ENCODE data around the gene TCEAL1.

DNA sequence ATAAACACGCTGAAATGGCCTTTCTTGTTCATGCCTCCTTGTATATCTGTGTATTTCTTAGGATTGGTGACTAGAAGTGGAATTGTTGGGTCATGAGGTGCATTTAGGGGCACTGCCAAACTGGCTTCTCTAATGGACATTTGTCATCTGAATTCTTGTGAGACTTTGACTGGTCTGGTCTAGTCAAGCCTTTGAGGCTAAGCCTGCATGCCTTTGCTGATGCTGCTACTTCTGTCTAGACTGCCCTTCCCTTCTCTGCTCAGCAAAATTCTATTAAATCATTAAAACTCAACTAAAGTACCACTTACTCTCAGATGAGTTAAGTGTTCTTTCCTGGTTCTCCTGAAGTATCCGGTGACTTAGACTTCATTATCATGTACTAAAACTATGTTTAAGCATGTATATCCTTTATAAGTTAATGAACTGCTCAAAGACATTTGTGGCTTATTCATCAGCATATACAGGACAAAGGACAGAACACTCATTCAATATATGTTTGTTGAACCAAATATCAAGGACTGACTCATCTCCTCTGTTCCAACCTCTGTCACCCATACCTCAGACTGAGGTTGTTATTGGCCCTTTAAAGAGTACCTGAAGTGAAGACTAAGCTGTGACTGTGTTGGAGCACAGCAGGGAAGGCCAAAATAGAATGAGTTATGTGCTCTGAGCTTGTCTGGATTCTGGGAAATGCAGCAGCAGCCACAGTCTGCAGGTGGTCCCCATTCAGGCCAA is 9.0 kb downstream of the TCEAL1 start:
- TF ChIP-seq, protein P1, sequence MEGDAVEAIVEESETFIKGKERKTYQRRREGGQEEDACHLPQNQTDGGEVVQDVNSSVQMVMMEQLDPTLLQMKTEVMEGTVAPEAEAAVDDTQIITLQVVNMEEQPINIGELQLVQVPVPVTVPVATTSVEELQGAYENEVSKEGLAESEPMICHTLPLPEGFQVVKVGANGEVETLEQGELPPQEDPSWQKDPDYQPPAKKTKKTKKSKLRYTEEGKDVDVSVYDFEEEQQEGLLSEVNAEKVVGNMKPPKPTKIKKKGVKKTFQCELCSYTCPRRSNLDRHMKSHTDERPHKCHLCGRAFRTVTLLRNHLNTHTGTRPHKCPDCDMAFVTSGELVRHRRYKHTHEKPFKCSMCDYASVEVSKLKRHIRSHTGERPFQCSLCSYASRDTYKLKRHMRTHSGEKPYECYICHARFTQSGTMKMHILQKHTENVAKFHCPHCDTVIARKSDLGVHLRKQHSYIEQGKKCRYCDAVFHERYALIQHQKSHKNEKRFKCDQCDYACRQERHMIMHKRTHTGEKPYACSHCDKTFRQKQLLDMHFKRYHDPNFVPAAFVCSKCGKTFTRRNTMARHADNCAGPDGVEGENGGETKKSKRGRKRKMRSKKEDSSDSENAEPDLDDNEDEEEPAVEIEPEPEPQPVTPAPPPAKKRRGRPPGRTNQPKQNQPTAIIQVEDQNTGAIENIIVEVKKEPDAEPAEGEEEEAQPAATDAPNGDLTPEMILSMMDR (IDR thresholded peaks at IDR 0.05), result no peak
- TF ChIP-seq POLR2A (IDR thresholded peaks at IDR 0.05), result no peak

Measured in body of pancreas (tissue), 4 donors.